Stimulated activated CD4-positive, alpha-beta T cell treated with anti-CD3 and anti-CD28 coated beads, Interleukin-12 subunit alpha, Interleukin-12 subunit beta, amount 100 ng/mL, for 48 hours (primary cell): ENCODE measurements around the gene MAGED1.
"Not testable (repeated sequence)": the region's sequence is repeated elsewhere in the genome, so short reads cannot be mapped to it uniquely, and the experiment has no call there.

Experiments used
- DNase-seq, 3 donors: peaks; one replicate each; pipeline ENCODE4 v3.0.0-alpha.2; 2020; ENCODE audit warnings: low read depth in 2 of 3, low spot score in 1 of 3

MAGED1 gene

GRCh38 chrX:51894697-51895336 is 1.4 kb downstream of the MAGED1 start:
- no peak for DNase-seq

DNA sequence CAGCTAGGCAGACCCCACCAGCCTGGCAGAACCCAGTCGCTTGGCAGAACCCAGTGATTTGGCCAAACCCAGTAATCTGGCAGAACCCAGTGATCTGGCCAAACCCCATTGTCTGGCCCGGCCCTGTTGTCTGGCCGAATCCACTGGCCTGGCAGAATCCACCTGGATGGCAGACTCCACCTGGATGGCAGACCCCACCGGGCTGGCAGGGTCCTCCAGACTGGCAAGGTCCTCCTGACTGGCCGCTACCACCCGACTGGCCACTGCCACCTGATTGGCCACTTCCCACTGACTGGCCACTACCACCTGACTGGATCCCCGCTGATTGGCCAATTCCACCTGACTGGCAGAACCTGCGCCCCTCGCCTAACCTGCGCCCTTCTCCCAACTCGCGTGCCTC is 3.2 kb downstream of the MAGED1 start:
- no peak for DNase-seq

DNA sequence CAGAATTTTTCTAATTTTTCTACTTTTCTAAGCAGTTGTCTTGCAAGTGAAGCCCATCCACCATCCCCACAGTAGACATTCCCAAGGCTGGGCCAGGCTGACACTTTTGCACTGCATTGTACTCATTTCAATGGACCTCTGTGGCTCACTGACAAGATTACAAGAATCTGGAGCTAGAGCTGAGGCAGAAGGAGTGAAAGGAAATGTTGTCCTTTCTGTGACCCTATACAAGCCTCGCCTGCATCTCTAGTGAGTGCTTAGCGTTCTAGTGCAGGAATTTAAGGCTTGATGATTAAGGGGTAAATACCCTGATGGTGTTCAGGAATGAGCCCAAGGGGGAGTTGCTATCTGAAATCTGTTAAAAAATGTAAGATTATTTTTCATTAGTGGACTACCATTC is 6.3 kb downstream of the MAGED1 start:
- DNase-seq, result no peak

- DNase-seq, result no peak
These were observed 9.2 kb downstream of the MAGED1 start for GRCh38 chrX:51902510-51903050.

DNA sequence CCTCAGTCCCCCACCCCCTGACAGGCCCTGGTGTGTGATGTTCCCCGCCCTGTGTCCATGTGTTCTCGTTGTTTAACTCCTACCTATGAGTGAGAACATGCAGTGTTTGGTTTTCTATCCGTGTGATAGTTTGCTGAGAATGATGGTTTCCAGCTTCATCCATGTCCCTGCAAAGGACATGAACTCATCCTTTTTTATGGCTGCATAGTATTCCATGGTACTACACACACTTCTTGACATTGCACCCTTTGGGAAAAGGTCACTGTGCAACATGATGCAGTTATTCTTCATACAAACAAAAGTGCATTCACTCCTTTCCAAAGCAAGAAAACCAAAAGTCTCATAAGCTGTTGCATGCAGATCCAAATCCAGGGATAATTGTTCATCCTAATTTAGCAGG is 11.7 kb downstream of the MAGED1 start:
- DNase-seq, result not testable (repeated sequence)

DNA sequence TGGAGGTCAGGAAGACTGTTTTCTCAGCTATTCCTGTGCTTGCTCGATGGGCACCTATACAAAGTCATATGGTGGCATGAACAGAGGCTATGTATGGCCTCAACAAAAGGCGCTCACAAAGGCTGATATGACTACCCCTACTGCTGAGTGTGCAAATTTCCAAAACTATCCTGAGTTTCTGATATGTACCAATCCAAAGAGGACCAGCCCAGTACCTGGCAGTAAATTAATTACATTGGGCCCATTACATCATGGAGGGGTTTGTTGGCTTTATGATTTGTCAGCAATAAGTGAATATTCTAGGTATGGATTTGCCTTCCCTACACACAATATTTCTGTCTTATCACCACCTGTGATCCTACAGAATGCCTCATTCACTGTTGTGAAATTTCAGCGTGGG is 12.3 kb downstream of the MAGED1 start:
- no peak for DNase-seq

GRCh38 chrX:51917604-51918003 is 24.2 kb downstream of the MAGED1 start:
- DNase-seq, result no peak

GRCh38 chrX:51922561-51922960 is 29.1 kb downstream of the MAGED1 start:
- no peak for DNase-seq

DNA sequence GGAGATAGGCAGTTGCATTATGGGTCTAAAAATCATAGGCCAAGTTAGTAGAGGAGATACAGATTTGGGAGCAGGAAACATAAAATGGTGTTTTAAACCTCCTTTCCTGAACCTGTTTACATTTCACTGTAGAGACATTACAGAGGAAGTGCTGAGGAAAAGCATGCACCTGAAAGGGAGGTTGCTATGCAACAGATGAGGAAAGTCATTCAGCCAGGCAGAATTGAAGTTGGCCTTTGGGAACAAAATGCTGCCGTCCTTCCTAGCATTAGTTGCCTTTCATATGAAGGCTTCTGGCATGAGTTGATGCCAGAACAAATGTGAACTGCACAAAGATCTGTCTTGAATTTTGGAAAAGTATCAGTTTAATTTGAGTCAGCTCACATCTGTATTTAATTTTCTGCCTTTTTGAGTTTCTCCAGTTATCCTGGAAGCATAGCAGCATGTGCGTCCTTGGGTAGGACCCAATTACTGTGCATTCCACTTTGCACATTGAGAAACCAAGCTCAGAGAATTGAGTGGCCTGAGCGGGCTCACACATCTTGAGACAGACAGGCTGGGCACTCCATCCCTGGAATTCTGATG is 38.2 kb downstream of the MAGED1 start:
- DNase-seq, result no peak
